Uterus (tissue), 2 donors: ENCODE measurements around the gene MPP7.

Source experiments
- CTCF ChIP-seq, 4 experiments: fragments of 200-600 bp in 2 of 4; fragments of 450-650 bp in 2 of 4; sonication (generic) in 2 of 4; IDR thresholded peaks; one replicate each; pipeline ENCODE4 v1.5.1; 2016 to 2019; ENCODE audit warnings: antibody characterized with exemption in 4 of 4, mild to moderate bottlenecking in 2 of 4, moderate library complexity in 1 of 4
- POLR2A ChIP-seq, 2 donors: fragments of 450-650 bp; IDR thresholded peaks; one replicate each; pipeline ENCODE4 v1.6.1; 2016; ENCODE audit warnings: antibody characterized with exemption in 2 of 2, mild to moderate bottlenecking in 1 of 2, moderate library complexity in 1 of 2

- no peak for TF ChIP-seq CTCF (IDR thresholded peaks at IDR 0.05)
- TF ChIP-seq POLR2A (IDR thresholded peaks at IDR 0.05): no peak
Observed at GRCh38 chr10:28274475-28274874, 28.4 kb downstream of the MPP7 start.
